GM21529 (cell line): ENCODE measurements around the gene DUSP1.
A peak's percentile ranks its signal among the peaks of the same experiment; 100 is the strongest.
"Not testable (repeated sequence)": the region's sequence is repeated elsewhere in the genome, so short reads cannot be mapped to it uniquely, and the experiment has no call there.

ENCODE experiments used
- ATAC-seq: cut with Tn5 transposase; IDR thresholded peaks from one replicate; pipeline ENCODE4 v1.9.1; 2021; ENCODE audit not compliant: unreplicated experiment

Gene DUSP1

GRCh38 chr5:172770675-172771438 is at the start of gene DUSP1:
TSS of gene DUSP1 (minus strand) at chr5:172771195. CDS start at chr5:172770952, 243 bp downstream.
- ATAC-seq, result peak; percentile 55

GRCh38 chr5:172820046-172820767 is 49.2 kb upstream of the DUSP1 start:
- no peak for ATAC-seq

GRCh38 chr5:172819569-172819968 is 48.6 kb upstream of the DUSP1 start:
- ATAC-seq, result no peak

GRCh38 chr5:172818081-172818480 is 47.1 kb upstream of the DUSP1 start:
- no peak for ATAC-seq

- ATAC-seq, result no peak
Observed at GRCh38 chr5:172817664-172818063, 46.7 kb upstream of the DUSP1 start.

GRCh38 chr5:172816925-172817562 is 46.0 kb upstream of the DUSP1 start:
- ATAC-seq, result no peak

GRCh38 chr5:172815631-172816030 is 44.6 kb upstream of the DUSP1 start:
- ATAC-seq, result no peak

- not testable (repeated sequence) for ATAC-seq
Observed at GRCh38 chr5:172810996-172811395, 40.0 kb upstream of the DUSP1 start.

- no peak for ATAC-seq
Observed at GRCh38 chr5:172809774-172810173, 38.8 kb upstream of the DUSP1 start.

- ATAC-seq, result no peak
Observed at GRCh38 chr5:172807766-172808311, 36.8 kb upstream of the DUSP1 start.

- peak; percentile 96 for ATAC-seq
Observed at GRCh38 chr5:172806897-172807672, 36.1 kb upstream of the DUSP1 start.

GRCh38 chr5:172805736-172806255 is 34.8 kb upstream of the DUSP1 start:
- ATAC-seq, result no peak

- ATAC-seq, result no peak
Observed at GRCh38 chr5:172805018-172805683, 34.2 kb upstream of the DUSP1 start.

GRCh38 chr5:172802567-172803176 is 31.7 kb upstream of the DUSP1 start:
- ATAC-seq, result no peak

- no peak for ATAC-seq
Observed at GRCh38 chr5:172802112-172802511, 31.1 kb upstream of the DUSP1 start.

GRCh38 chr5:172801179-172801671 is 30.2 kb upstream of the DUSP1 start:
- no peak for ATAC-seq

GRCh38 chr5:172800088-172800551 is 29.1 kb upstream of the DUSP1 start:
- ATAC-seq, result no peak

GRCh38 chr5:172799416-172799815 is 28.4 kb upstream of the DUSP1 start:
- no peak for ATAC-seq
